H1 (cell line): ENCODE results near the gene TNS1. TPM values are rescaled to one million over a fixed set of nuclear protein-coding genes. Genes with fewer than 3 reads are reported as not detected.

Experiments
- SUZ12 ChIP-seq: fragments of 200-600 bp; sonication (generic); IDR thresholded peaks from 2 replicates; pipeline ENCODE4 v1.6.1; 2012; ENCODE audit warnings: mild to moderate bottlenecking, inconsistent platforms, low read length, moderate library complexity, mixed read lengths
- polyA plus RNA-seq, 7 experiments: library from polyadenylated mRNA; depleted of rRNA in 3 of 7; stranded (reverse) in 5 of 7; unstranded in 2 of 7; fragments of >200 nt in 5 of 7; fragments of 200-250 nt in 2 of 7; gene quantifications; 1 replicate in 5 of 7; 2 replicates in 1 of 7; 4 replicates in 1 of 7; pipeline versions ENCODE4 v1.2.1 to v1.2.3, GENCODE V29; 2011 to 2013; ENCODE audit warnings: missing spikeins in 2 of 7, mixed read lengths in 2 of 7
- total RNA-seq: library from RNA; stranded (reverse); fragmentation: NEBNext Ultra II Directional; extraction: Animal tissue kit (Norgen Biotek cat#: 25700); gene quantifications from 2 replicates; pipeline ENCODE4 v1.2.1, GENCODE V29; 2021

TNS1 gene
- total and polyA plus RNA-seq, 2 of the 8 experiments (the other 6 are each of a cell fraction or from before 2014, with no cell fraction given), result 1.5 to 5.1 TPM

- no peak for TF ChIP-seq SUZ12
- TF ChIP-seq, all 59 proteins: peak for 0
Measured at GRCh38 chr2:217842017-217842416, 160.8 kb downstream of the TNS1 start (continued).
